ENCODE measurements around the gene GRHPR. TPM values are rescaled to one million over a fixed set of nuclear protein-coding genes. Genes with fewer than 3 reads are reported as not detected.

The GRHPR gene
- total RNA-seq, 4 donors from 2014 or later, result 99.0 to 186 (median 119) TPM

DNA sequence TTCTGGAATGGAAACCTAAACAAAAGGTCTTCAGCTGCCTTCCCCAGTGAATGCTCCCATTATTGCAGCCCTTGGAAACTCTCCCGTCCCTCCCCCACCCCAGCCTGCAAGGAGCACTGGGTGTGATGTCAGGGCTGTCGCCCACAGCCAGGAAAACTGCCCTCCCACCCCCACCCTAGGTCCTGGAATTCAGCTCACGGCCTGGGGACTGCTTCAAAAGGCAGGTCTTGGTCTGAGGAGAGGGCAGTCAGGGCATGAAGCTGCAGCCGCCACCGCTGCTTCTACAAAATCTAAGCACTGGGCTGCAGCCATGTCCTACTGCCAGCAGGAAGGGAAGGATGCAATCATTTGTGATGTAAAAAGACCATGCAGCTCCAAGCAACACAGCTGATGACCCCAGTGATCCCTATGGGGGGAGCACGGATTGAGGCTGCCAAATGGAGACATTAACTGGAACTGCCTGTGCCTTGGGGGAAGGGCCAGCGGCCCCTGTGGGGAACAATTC lies 11.4 kb downstream of the GRHPR start:
- TF ChIP-seq, protein P1, sequence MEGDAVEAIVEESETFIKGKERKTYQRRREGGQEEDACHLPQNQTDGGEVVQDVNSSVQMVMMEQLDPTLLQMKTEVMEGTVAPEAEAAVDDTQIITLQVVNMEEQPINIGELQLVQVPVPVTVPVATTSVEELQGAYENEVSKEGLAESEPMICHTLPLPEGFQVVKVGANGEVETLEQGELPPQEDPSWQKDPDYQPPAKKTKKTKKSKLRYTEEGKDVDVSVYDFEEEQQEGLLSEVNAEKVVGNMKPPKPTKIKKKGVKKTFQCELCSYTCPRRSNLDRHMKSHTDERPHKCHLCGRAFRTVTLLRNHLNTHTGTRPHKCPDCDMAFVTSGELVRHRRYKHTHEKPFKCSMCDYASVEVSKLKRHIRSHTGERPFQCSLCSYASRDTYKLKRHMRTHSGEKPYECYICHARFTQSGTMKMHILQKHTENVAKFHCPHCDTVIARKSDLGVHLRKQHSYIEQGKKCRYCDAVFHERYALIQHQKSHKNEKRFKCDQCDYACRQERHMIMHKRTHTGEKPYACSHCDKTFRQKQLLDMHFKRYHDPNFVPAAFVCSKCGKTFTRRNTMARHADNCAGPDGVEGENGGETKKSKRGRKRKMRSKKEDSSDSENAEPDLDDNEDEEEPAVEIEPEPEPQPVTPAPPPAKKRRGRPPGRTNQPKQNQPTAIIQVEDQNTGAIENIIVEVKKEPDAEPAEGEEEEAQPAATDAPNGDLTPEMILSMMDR (IDR thresholded peaks at IDR 0.05; ENCODE audit: low read depth), result no peak

DNA sequence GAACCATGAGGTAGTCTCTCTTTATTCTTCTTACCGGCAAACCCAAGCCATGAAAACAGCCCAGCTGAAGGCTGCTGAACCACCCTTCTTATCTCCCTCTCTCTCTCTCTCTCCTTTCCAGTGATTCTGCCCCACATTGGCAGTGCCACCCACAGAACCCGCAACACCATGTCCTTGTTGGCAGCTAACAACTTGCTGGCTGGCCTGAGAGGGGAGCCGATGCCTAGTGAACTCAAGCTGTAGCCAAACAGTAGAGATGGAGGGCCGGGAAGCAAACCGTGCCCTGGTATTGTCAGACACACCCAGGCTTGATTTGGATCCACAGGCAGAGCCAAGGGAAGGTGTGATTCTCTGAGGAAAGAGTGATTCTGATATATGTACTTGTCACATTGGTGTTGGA lies 14.0 kb downstream of the GRHPR start:
- TF ChIP-seq, protein P1 (IDR thresholded peaks at IDR 0.05; ENCODE audit: low read depth), result no peak

DNA sequence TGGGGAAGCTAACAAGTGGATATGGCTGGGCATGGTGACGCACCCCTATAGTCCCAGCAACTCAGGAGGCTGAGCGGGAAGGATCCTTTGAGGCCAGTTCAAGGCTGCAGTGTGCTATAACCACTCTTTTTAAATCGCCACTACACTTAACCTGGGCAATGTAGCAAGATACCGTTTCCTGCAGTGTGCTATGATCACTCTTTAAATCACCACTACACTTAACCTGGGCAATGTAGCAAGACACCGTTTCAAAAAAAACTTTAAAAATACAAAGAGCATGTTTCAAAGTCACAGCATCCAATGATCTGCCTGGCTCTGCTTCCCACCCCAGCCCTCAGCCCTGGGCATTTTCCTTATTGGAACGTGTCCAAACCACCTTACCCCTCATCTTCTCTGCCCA lies 14.5 kb downstream of the GRHPR start:
- TF ChIP-seq, protein P1 (IDR thresholded peaks at IDR 0.05; ENCODE audit: low read depth), result no peak

DNA sequence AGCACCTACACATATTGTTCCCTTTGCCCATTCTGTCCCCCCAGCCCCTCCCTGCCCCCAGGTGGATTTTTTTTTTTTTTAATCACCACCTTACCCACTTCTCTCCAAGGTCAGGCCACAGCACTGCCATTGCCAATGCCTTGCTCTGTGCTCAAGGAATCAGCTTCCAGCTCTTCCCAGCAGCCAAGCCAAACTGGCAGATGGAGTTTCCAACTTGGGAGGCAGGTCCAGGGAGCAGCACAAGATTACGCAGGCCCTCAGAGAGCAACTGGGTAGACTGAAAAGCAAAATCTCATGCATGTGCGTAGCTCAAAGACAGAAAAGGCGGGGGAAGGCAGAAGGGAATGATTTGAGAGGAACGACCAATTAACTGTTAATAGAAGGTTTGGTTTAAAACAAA lies 15.1 kb downstream of the GRHPR start:
- TF ChIP-seq, protein P1 (IDR thresholded peaks at IDR 0.05; ENCODE audit: low read depth), result no peak

DNA sequence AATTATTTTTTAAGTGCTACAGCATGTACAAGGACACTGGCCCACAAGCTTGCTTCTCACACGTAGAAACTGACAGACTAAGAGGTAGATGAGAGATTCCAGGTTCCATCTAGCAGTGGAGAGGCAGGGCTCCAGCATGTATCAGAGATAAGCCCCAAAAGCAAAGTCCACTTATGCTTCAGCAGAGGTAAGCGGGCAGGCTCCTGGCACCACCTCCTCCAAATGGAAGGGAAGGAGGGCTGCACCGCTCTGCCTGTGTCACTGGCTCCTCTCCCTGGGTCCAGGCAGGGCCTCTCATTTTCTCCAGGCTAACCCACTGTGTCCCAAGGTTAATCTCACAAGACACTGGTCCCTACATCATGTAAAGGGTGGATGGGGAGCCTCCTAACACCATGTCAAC lies 15.9 kb downstream of the GRHPR start:
- TF ChIP-seq, protein P1 (IDR thresholded peaks at IDR 0.05; ENCODE audit: low read depth), result no peak

DNA sequence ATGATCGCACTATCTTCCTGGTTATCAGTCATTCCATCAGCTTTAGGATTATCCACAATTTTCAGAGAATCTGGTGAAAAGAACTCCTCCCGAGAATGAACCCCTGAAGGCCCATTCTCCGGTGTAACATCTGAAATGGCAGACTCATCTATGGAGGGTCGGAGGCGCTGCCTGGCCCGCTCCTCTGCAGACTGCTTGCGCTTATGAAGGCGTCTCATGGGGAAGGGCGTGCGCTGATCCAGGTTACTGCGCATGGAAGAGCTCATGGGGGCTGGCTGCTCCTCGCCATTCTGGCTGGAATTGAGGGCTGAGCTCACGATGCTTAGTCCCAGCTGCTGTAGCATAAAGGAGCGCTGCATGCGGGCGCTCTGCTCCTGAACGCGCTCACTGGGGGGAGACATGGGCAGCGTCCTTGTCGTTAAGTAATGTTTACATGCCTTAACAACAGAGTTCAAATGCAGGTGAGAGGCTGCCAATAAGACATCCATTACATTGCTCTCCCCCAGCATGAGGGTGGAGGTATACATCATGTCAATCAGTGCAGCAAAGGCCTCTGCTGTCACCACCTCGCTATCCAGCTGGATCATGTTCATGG lies 19.4 kb downstream of the GRHPR start:
- TF ChIP-seq, protein P1 (IDR thresholded peaks at IDR 0.05; ENCODE audit: low read depth), result no peak

DNA sequence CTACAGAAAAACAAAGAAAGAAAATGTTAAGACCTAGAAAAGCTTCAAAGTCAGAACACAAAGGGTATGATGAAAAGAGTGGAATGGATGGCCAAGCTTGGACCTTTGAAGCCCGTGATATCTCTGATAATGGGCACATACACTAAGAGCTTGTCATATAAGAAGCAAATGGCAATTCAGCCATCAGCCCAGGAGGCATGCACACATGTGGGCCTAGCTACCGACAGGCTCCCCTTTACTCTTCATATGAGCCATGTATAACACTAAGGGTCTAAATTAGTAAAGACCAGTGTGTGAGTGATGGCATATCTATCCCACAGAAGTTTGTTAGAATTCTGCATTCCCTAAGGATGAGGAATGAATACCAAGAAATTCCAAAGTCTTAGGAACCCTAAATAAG lies 20.1 kb downstream of the GRHPR start:
- TF ChIP-seq, protein P1 (IDR thresholded peaks at IDR 0.05; ENCODE audit: low read depth), result no peak
